ENCODE results near the gene CFAP43.

GRCh38 chr10:104259456-104259855 lies 27.3 kb upstream of the CFAP43 start:
- no peak for TF ChIP-seq CTCF (IDR thresholded peaks at IDR 0.05)
- TF ChIP-seq POLR2A (IDR thresholded peaks at IDR 0.05; ENCODE audit: low read depth), result no peak
- TF ChIP-seq POLR2AphosphoS5 (IDR thresholded peaks at IDR 0.05), result no peak

All from esophagus muscularis mucosa (tissue), 3 donors.